Fibroblast of peridontal ligament (primary cell): ENCODE data around the gene NPR2.

Source experiments
- DNase-seq: peaks from one replicate; pipeline ENCODE4 v3.0.0-alpha.2; 2010; ENCODE audit errors: extremely low read depth

Gene NPR2

GRCh38 chr9:35800530-35800929 is 9.1 kb downstream of the NPR2 start:
- DNase-seq = no peak

GRCh38 chr9:35801328-35802128 is 10.1 kb downstream of the NPR2 start:
- DNase-seq = no peak

- DNase-seq = no peak
Measured at GRCh38 chr9:35806101-35806500, 14.7 kb downstream of the NPR2 start.

- no peak for DNase-seq
Measured at GRCh38 chr9:35808433-35808832, 17.0 kb downstream of the NPR2 start.

GRCh38 chr9:35810122-35810521 is 18.7 kb downstream of the NPR2 start:
- DNase-seq = no peak

GRCh38 chr9:35811381-35812024 is 20.1 kb downstream of the NPR2 start:
- no peak for DNase-seq

- DNase-seq = peak; percentile 95
Measured at GRCh38 chr9:35812025-35812602, 20.7 kb downstream of the NPR2 start, which contains the start of gene SPAG8. SPAG8 (minus strand) TSS chr9:35812262; CDS start chr9:35812147, 115 bp downstream.

- DNase-seq = no peak
Measured at GRCh38 chr9:35813434-35814105, 22.2 kb downstream of the NPR2 start.

- peak; percentile 54 for DNase-seq
Measured at GRCh38 chr9:35814106-35814840, 22.9 kb downstream of the NPR2 start.

GRCh38 chr9:35814841-35815543 is 23.6 kb downstream of the NPR2 start, which contains the start of gene HINT2:
HINT2 (minus strand) TSS chr9:35815042; CDS start chr9:35814979, 63 bp downstream.
- DNase-seq = peak; percentile 99

- DNase-seq = peak; percentile 22
Measured at GRCh38 chr9:35816708-35817107, 25.3 kb downstream of the NPR2 start.

GRCh38 chr9:35818341-35818740 is 26.9 kb downstream of the NPR2 start:
- no peak for DNase-seq

- DNase-seq = peak; percentile 81
Measured at GRCh38 chr9:35820076-35820475, 28.7 kb downstream of the NPR2 start.

- DNase-seq = no peak
Measured at GRCh38 chr9:35822926-35823325, 31.5 kb downstream of the NPR2 start.

GRCh38 chr9:35826071-35826701 is 34.8 kb downstream of the NPR2 start:
- peak; percentile 80 for DNase-seq

GRCh38 chr9:35827486-35827885 is 36.1 kb downstream of the NPR2 start:
- DNase-seq = peak; percentile 78

- no peak for DNase-seq
Measured at GRCh38 chr9:35828716-35829083, 37.3 kb downstream of the NPR2 start, which contains the start of gene FAM221B. FAM221B (minus strand) TSS chr9:35828732; CDS start chr9:35826161, 2,571 bp downstream.

- DNase-seq = peak; percentile 85
Measured at GRCh38 chr9:35829084-35829763, 37.8 kb downstream of the NPR2 start, which contains the start of gene TMEM8B. TMEM8B (plus strand) TSS chr9:35829228; CDS start chr9:35829448, 220 bp downstream.

GRCh38 chr9:35829764-35830096 is 38.3 kb downstream of the NPR2 start:
- DNase-seq = no peak

GRCh38 chr9:35831040-35831439 is 39.6 kb downstream of the NPR2 start:
- no peak for DNase-seq
